Astrocyte (in vitro differentiated cells and primary cell): ENCODE measurements around the gene DSG3. TPM values are rescaled to one million over a fixed set of nuclear protein-coding genes. Genes with fewer than 3 reads are reported as not detected.

Experiments
- DNase-seq: peaks from one replicate; pipeline ENCODE4 v3.0.0-alpha.2; 2010; ENCODE audit warnings: low read depth
- FAIRE-seq: peaks from 2 replicates; lab custom pipeline; 2011; peaks lifted over from hg19 to GRCh38; lab: Jason Lieb, UNC
- H2AFZ ChIP-seq: 2 replicates; pipeline ENCODE4 v1.6.0; 2012; ENCODE audit warnings: low read depth, low read length, inconsistent platforms
- H3K27ac ChIP-seq: 2 replicates; pipeline ENCODE4 v1.5.1; 2011; ENCODE audit warnings: low read depth, low read length, inconsistent platforms
- H3K27me3 ChIP-seq: 2 replicates; pipeline ENCODE4 v1.6.0; 2011; ENCODE audit warnings: low read length, inconsistent platforms; ENCODE audit not compliant: insufficient read depth
- H3K36me3 ChIP-seq: 2 replicates; pipeline ENCODE4 v1.5.1; 2011; ENCODE audit warnings: low read length, inconsistent platforms; ENCODE audit not compliant: insufficient read depth
- H3K4me1 ChIP-seq: 2 replicates; pipeline ENCODE4 v1.5.1; 2011; ENCODE audit warnings: low read length, inconsistent platforms; ENCODE audit not compliant: insufficient read depth
- H3K4me2 ChIP-seq: 2 replicates; pipeline ENCODE4 v1.6.0; 2012; ENCODE audit warnings: low read length, inconsistent platforms
- H3K4me3 ChIP-seq: 2 replicates; pipeline ENCODE4 v1.5.1; 2011; ENCODE audit warnings: low read depth, mild to moderate bottlenecking, low read length, inconsistent platforms; ENCODE audit not compliant: insufficient read depth
- H3K79me2 ChIP-seq: 2 replicates; pipeline ENCODE4 v1.6.0; 2012; ENCODE audit warnings: mild to moderate bottlenecking, low read length, inconsistent platforms; ENCODE audit not compliant: insufficient read depth
- H3K9ac ChIP-seq: 2 replicates; pipeline ENCODE4 v1.6.0; 2012; ENCODE audit warnings: mild to moderate bottlenecking, low read length, inconsistent platforms
- H3K9me3 ChIP-seq: 2 replicates; pipeline ENCODE4 v1.5.1; 2012; ENCODE audit warnings: low read depth, mild to moderate bottlenecking, low read length, inconsistent platforms; ENCODE audit not compliant: insufficient read depth
- H4K20me1 ChIP-seq: 2 replicates; pipeline ENCODE4 v1.6.0; 2012; ENCODE audit warnings: low read length, inconsistent platforms; ENCODE audit not compliant: insufficient read depth
- H3K27ac Mint-ChIP-seq: one replicate; pipeline ENCODE4 v1.8.0; 2021; ENCODE audit warnings: mild to moderate bottlenecking, mixed read lengths; ENCODE audit not compliant: unreplicated experiment
- H3K27me3 Mint-ChIP-seq: one replicate; pipeline ENCODE4 v1.8.0; 2021; ENCODE audit warnings: low read depth, mixed read lengths; ENCODE audit not compliant: unreplicated experiment
- H3K36me3 Mint-ChIP-seq: one replicate; pipeline ENCODE4 v1.8.0; 2021; ENCODE audit warnings: low read depth, mixed read lengths; ENCODE audit not compliant: unreplicated experiment
- H3K4me1 Mint-ChIP-seq: one replicate; pipeline ENCODE4 v1.8.0; 2021; ENCODE audit warnings: low read depth, mixed read lengths; ENCODE audit not compliant: unreplicated experiment
- H3K4me3 Mint-ChIP-seq: one replicate; pipeline ENCODE4 v1.8.0; 2021; ENCODE audit warnings: mild to moderate bottlenecking, moderate library complexity, mixed read lengths; ENCODE audit not compliant: unreplicated experiment
- H3K9me3 Mint-ChIP-seq: one replicate; pipeline ENCODE4 v1.8.0; 2021; ENCODE audit warnings: mild to moderate bottlenecking, mixed read lengths; ENCODE audit not compliant: unreplicated experiment
- EZH2 ChIP-seq: IDR thresholded peaks from 2 replicates; pipeline ENCODE4 v1.6.1; 2012; ENCODE audit warnings: mild to moderate bottlenecking, low read length, inconsistent platforms; ENCODE audit not compliant: insufficient read depth
- total RNA-seq: library from RNA; stranded (reverse); gene quantifications from 2 replicates; pipeline ENCODE4 v1.2.1, GENCODE V29; 2021
- TF ChIP-seq, protein P1 (sequence below): IDR thresholded peaks from 2 replicates; pipeline ENCODE4 v1.5.1; 2011; ENCODE audit warnings: low read depth, mild to moderate bottlenecking, inconsistent platforms, low read length, moderate library complexity; ENCODE audit not compliant: insufficient read depth

The DSG3 gene
- total RNA-seq, 1 donor from 2014 or later: 0.64 TPM

DNA sequence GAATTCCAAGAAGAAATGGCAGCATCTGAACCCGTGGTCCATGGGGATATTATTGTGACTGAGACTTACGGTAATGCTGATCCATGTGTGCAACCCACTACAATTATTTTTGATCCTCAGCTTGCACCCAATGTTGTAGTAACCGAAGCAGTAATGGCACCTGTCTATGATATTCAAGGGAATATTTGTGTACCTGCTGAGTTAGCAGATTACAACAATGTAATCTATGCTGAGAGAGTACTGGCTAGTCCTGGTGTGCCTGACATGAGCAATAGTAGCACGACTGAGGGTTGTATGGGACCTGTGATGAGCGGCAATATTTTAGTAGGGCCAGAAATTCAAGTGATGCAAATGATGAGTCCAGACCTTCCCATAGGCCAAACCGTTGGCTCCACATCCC, 34.4 kb upstream of the DSG3 start:
- peaks cover 3% of the 10 kb centered on the region for H3K9me3 Mint-ChIP-seq
- no peaks in the 10 kb centered on the region for H3K36me3 Mint-ChIP-seq

DNA sequence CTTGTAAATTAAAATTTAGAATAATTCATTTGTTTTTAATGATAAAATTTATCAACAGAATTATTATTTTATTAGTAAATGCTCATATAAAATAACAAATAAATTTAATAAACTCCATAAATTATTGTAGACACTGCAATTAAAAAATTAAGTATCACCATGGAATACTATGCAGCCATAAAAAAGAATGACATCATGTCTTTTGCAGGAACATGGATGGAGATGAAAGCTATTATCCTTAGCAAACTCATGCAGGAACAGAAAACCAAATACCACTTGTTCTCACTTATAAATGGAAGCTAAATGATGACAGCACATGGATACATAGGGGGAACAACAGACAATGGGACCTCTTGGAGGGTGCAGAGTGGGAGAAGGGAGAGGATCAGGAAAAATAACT, 29.7 kb upstream of the DSG3 start:
- H3K4me3 ChIP-seq: no peak overlapping the region
- H3K27ac Mint-ChIP-seq: no peak overlapping the region
- no peak for FAIRE-seq
- H4K20me1 ChIP-seq: no peaks in the 10 kb centered on the region
- H3K36me3 Mint-ChIP-seq: no peaks in the 10 kb centered on the region
- no peaks in the 10 kb centered on the region for H3K4me1 ChIP-seq
- H3K9me3 ChIP-seq: no peaks in the 10 kb centered on the region
- H3K27ac ChIP-seq: no peak overlapping the region
- H3K36me3 ChIP-seq: no peaks in the 10 kb centered on the region
- H3K27me3 Mint-ChIP-seq: no peaks in the 10 kb centered on the region
- no peak overlapping the region for H3K4me3 Mint-ChIP-seq
- DNase-seq: no peak
- H3K9me3 Mint-ChIP-seq: no peaks in the 10 kb centered on the region
- TF ChIP-seq, protein P1, sequence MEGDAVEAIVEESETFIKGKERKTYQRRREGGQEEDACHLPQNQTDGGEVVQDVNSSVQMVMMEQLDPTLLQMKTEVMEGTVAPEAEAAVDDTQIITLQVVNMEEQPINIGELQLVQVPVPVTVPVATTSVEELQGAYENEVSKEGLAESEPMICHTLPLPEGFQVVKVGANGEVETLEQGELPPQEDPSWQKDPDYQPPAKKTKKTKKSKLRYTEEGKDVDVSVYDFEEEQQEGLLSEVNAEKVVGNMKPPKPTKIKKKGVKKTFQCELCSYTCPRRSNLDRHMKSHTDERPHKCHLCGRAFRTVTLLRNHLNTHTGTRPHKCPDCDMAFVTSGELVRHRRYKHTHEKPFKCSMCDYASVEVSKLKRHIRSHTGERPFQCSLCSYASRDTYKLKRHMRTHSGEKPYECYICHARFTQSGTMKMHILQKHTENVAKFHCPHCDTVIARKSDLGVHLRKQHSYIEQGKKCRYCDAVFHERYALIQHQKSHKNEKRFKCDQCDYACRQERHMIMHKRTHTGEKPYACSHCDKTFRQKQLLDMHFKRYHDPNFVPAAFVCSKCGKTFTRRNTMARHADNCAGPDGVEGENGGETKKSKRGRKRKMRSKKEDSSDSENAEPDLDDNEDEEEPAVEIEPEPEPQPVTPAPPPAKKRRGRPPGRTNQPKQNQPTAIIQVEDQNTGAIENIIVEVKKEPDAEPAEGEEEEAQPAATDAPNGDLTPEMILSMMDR: no peak
- TF ChIP-seq EZH2: no peak
- H3K9ac ChIP-seq: no peak overlapping the region
- no peak overlapping the region for H3K4me2 ChIP-seq
- H3K79me2 ChIP-seq: no peaks in the 10 kb centered on the region
- peaks cover 2% of the 10 kb centered on the region for H3K4me1 Mint-ChIP-seq
- H2AFZ ChIP-seq: no peak overlapping the region
- H3K27me3 ChIP-seq: no peaks in the 10 kb centered on the region

More for the DNA sequence above, 34.4 kb upstream of the DSG3 start:
- Mint-ChIP-seq H3K4me1 (no peaks in the 10 kb centered on the region), H3K4me3 (no peak overlapping the region), H3K27ac (no peak overlapping the region), H3K27me3 (no peaks in the 10 kb centered on the region)
- DNase-seq (no peak), FAIRE-seq (no peak)
- no peak overlapping the region for H3K9ac ChIP-seq
- no peaks in the 10 kb centered on the region for H3K9me3 ChIP-seq
- H3K36me3 ChIP-seq: no peaks in the 10 kb centered on the region
- no peaks in the 10 kb centered on the region for H3K4me1 ChIP-seq
- H4K20me1 ChIP-seq: no peaks in the 10 kb centered on the region
- H2AFZ ChIP-seq: no peak overlapping the region
- H3K4me3 ChIP-seq: no peak overlapping the region
- no peak overlapping the region for H3K4me2 ChIP-seq
- no peaks in the 10 kb centered on the region for H3K27me3 ChIP-seq
- H3K27ac ChIP-seq: no peak overlapping the region
- no peaks in the 10 kb centered on the region for H3K79me2 ChIP-seq
- TF ChIP-seq, protein P1: no peak
- no peak for TF ChIP-seq EZH2

DNA sequence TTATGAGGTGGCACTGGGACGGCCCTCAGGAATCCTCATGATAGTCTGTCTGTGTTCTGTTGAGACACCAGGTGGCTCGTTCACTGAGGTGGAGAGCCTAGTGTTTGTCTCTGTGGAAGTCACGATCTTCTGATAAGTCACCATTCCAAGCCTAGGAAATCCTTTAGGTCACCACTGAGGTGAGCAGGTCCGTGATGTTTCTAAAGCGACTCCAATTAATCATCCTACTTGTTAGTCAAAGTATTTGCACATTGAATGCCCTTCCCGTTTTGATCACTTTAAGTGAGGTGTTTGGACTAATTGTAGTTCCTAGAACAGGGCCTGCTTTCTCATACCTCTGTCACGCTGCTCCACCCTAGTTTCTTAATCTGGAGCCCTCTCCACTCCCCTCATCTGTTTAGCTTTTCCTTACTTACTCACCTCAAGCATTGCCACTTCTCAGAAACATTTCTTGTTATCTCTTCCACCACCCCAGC, 28.0 kb upstream of the DSG3 start:
- no peak overlapping the region for H3K4me3 ChIP-seq
- Mint-ChIP-seq H3K4me1 (peaks cover 2% of the 10 kb centered on the region), H3K27ac (no peak overlapping the region), H3K9me3 (no peaks in the 10 kb centered on the region), H3K27me3 (no peaks in the 10 kb centered on the region), H3K4me3 (no peak overlapping the region), H3K36me3 (no peaks in the 10 kb centered on the region)
- H3K4me1 ChIP-seq: no peaks in the 10 kb centered on the region
- H3K27ac ChIP-seq: no peak overlapping the region
- DNase-seq (no peak), FAIRE-seq (no peak)
- no peaks in the 10 kb centered on the region for H3K9me3 ChIP-seq
- no peaks in the 10 kb centered on the region for H4K20me1 ChIP-seq
- no peak overlapping the region for H3K9ac ChIP-seq
- no peak for TF ChIP-seq EZH2
- TF ChIP-seq, protein P1: no peak
- no peaks in the 10 kb centered on the region for H3K36me3 ChIP-seq
- H3K79me2 ChIP-seq: no peaks in the 10 kb centered on the region
- H2AFZ ChIP-seq: no peak overlapping the region
- no peaks in the 10 kb centered on the region for H3K27me3 ChIP-seq
- H3K4me2 ChIP-seq: no peak overlapping the region
